ENCODE data around the gene PUS7.
A peak's percentile ranks its signal among the peaks of the same experiment; 100 is the strongest.
"Not testable (repeated sequence)": the region's sequence is repeated elsewhere in the genome, so short reads cannot be mapped to it uniquely, and the experiment has no call there.

Gene PUS7

GRCh38 chr7:105448181-105448580 is 73.9 kb downstream of the PUS7 start:
- no peak for DNase-seq (ENCODE audit: low read depth)

DNA sequence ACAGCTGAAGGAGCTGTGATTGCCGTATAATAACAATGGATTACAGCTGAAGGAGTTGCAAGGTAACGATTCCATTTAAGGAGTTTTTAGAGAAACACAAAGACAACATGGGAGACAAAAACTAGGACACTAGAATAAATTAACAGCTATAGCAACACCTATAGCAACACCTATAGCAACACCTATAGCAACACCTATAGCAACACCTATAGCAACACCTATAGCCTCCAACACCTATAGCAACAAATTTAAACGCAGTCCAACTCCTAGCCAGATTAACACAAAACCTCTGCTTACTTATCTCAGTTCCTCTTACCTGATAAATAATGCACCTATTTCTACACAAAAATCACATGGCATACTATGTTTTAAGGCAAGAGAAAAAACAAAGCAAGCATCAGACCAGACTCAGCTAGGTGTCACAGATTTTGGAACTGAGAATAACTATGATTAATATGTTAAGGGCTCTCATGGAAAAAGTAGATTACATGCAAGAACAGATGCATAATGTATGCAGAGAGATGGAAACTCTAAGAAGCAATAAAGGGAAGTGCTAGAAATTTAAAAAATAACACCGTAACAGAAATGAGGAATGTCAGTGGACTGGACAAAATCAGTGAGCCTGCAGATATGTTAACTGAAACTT is 77.6 kb downstream of the PUS7 start:
- DNase-seq (ENCODE audit: low read depth) = no peak

GRCh38 chr7:105442214-105442613 is 79.9 kb downstream of the PUS7 start:
- DNase-seq (ENCODE audit: low read depth) = not testable (repeated sequence)

GRCh38 chr7:105439174-105439893 is 82.7 kb downstream of the PUS7 start:
- peak; percentile 77 for DNase-seq (ENCODE audit: low read depth)

DNA sequence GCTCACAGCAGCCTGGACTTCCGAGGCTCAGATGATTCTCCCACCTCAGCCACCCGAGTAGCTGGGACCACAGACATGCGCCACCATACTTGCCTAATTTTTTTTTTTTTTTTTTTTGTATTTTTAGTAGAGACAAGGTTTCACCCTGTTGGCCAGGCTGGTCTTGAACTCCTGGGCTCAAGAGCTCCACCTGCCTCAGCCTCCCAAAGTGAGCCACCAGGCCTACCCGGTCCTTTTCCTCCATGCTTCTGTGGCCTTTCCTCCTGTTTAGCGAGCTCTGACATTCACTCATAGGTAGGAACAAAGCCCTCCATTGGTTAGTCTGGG is 83.3 kb downstream of the PUS7 start:
- no peak for DNase-seq (ENCODE audit: low read depth)

- DNase-seq (ENCODE audit: low read depth) = no peak
Observed at GRCh38 chr7:105438254-105438653, 83.8 kb downstream of the PUS7 start.

DNA sequence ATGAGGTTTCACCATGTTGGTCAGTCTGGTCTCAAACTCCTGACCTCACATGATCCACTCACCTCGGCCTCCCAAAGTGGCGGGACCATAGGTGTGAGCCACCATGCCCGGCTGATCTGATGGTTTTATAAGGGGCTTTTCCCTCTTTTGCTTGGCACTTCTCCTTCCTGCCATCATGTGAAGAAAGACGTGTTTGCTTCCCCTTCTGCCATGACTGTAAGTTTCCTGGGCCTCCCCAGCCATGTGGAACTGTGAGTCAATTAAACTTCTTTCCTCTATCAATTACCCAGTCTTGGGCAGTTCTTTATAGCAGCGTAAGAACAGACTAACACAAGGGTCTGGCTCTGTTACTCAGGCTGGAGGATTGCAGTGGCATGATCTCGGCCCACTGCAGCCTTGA is 84.7 kb downstream of the PUS7 start:
- DNase-seq (ENCODE audit: low read depth) = not testable (repeated sequence)

DNA sequence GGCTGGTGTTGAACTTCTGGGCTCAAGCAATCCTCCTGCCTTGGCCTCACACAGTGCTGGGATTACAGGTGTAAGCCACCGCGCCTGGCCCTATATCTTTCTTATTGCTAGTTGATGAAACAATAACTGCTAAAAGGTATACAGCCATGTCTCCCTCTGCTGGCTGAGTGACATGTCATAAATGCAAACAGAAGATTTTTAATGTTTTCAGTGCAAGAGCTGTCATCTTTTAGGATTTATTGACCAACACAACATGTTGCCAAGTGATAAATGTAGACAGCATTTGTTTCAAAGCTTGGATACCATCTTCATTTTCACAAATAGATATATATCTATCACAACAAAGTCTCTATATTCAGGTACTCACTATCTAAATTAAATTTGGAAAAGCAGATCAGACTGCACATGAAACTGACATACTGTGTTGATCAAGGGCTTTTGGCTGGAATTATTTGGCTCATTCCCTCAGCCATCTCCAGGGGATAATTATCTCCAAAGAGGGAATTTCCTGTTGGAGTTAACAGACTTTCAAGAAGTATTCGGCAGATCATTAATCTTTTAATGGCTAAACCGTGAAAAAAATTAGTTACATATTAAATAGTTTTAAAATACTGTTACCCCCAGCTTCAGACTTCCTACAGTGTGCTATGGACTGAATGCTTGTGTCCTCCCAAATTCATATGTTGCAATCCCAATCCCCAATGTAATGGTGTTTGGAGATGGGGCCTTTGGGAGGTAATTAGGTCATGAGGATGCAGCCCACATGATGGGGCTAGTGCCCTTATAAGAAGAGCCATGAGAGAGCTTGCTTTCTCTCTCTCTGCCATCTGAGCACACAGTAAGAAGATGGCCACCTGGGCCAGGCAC is 92.1 kb downstream of the PUS7 start:
- peak; percentile 38 for DNase-seq (ENCODE audit: low read depth)

DNA sequence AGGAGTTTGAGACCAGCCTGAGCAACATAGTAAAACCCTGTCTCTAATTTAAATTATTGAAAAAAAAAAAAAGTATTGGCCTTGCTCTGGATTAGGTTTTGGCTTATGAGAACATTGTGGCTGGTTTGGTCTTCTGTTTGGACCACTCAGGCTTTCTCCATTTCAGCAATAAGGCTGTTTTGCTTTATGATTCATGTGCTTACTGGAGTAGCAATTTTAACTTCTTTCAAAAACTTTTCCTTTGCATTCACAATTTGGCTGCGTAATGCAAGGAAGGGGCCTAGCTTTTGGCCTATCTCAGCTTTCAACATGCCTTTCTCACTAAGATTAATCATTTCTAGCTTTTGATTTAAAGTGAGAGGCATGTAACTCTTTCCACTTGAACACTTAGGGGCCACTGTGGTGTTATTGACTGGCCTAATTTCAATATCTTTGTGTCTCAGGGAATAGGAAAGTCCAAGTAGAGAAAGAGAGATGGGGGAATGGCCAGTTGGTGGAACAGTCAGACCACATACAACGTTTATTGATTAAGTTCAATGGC is 95.4 kb downstream of the PUS7 start:
- DNase-seq (ENCODE audit: low read depth) = no peak

- DNase-seq (ENCODE audit: low read depth) = no peak
Observed at GRCh38 chr7:105423987-105424386, 98.1 kb downstream of the PUS7 start.

DNA sequence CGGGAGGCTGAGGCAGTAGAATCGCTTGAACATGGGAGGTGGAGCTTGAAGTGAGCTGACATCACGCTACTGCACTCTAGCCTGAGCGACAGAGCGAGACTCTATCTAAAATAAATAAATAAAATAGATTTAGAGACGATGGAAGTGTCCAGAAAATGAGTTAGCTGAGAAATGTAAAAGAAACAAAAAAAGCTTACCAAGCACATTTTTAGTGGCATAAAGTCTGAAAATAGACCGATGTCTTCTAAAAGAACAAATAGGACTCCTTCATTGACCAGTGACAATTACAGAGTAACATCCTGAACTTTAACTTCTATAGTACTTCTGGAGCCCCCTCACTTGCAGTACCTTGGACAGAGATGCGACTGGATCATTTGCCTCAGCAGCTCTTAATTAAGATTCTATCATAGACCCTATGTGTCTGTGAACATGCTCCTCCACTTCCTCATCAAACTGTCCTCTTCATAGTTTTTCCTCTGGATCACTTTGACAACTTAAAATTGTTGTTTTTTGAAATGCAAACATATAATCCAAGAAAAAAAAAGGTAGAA is 108.1 kb downstream of the PUS7 start:
- no peak for DNase-seq (ENCODE audit: low read depth)

DNA sequence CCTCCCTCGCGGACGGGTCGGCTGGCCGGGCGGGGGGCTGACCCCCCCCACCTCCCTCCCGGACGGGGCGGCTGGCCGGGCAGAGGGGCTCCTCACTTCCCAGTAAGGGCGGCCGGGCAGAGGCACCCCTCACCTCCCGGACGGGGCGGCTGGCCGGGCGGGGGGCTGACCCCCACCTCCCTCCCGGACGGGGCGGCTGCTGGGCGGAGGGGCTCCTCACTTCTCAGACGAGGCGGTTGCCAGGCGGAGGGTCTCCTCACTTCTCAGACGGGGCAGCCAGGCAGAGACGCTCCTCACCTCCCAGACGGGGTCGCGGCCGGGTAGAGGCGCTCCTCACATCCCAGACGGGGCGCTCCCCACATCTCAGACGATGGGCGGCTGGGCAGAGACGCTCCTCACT is 111.3 kb downstream of the PUS7 start:
- DNase-seq (ENCODE audit: low read depth) = not testable (repeated sequence)

GRCh38 chr7:105409775-105410174 is 112.3 kb downstream of the PUS7 start:
- not testable (repeated sequence) for DNase-seq (ENCODE audit: low read depth)

- DNase-seq (ENCODE audit: low read depth) = no peak
Observed at GRCh38 chr7:105408791-105409410, 113.2 kb downstream of the PUS7 start.

Data from GM04504 (cell line).